Fibroblast of gingiva (primary cell): ENCODE results near the gene OR11H6.
"Not testable (repeated sequence)": the region's sequence is repeated elsewhere in the genome, so short reads cannot be mapped to it uniquely, and the experiment has no call there.

Source experiments
- DNase-seq: peaks from one replicate; pipeline ENCODE4 v3.0.0-alpha.2; 2011; ENCODE audit warnings: low read depth

OR11H6 gene

GRCh38 chr14:20264361-20264760 is 40.9 kb downstream of the OR11H6 start:
- DNase-seq = not testable (repeated sequence)

- DNase-seq = no peak
These were observed 50.6 kb downstream of the OR11H6 start for GRCh38 chr14:20274062-20274461.
